GM23338 (cell line): Measurements from ENCODE around the gene ADRA2A. TPM values are rescaled to one million over a fixed set of nuclear protein-coding genes. Genes with fewer than 3 reads are reported as not detected.

Source experiments
- ATAC-seq: fragments of 200-7000 bp; cut with Tn5 transposase; 3 replicates; pipeline ENCODE4 v1.9.1; 2020
- DNase-seq: peaks from one replicate; pipeline ENCODE4 v3.0.0-alpha.2; 2015; ENCODE audit warnings: low spot score
- H2AFZ ChIP-seq: fragments of 200-600 bp; sonication (generic); 2 replicates; pipeline ENCODE4 v1.8.0; 2016; ENCODE audit warnings: antibody characterized with exemption, mild to moderate bottlenecking, moderate library complexity
- H3F3A ChIP-seq: fragments of 200-600 bp; sonication (generic); replicated peaks from 2 replicates; pipeline ENCODE4 v1.8.0; 2017; ENCODE audit warnings: antibody characterized with exemption, mixed run types, low read depth
- H3K27ac ChIP-seq: fragments of 200-600 bp; sonication (generic); 2 replicates; pipeline ENCODE4 v1.6.1; 2016; ENCODE audit warnings: low read depth
- H3K27me3 ChIP-seq: fragments of 200-600 bp; sonication (generic); 2 replicates; pipeline ENCODE4 v1.8.0; 2016; ENCODE audit warnings: mild to moderate bottlenecking, mixed run types, moderate library complexity; ENCODE audit not compliant: insufficient read depth
- H3K36me3 ChIP-seq: fragments of 200-600 bp; sonication (generic); 2 replicates; pipeline ENCODE4 v1.8.0; 2016; ENCODE audit warnings: mild to moderate bottlenecking; ENCODE audit not compliant: insufficient read depth
- H3K4me1 ChIP-seq: fragments of 200-600 bp; sonication (generic); 2 replicates; pipeline ENCODE4 v1.8.0; 2016; ENCODE audit warnings: mild to moderate bottlenecking, moderate library complexity; ENCODE audit not compliant: insufficient read depth
- H3K4me2 ChIP-seq: fragments of 200-600 bp; sonication (generic); 2 replicates; pipeline ENCODE4 v1.7.1; 2017; ENCODE audit warnings: mixed run types
- H3K4me3 ChIP-seq: fragments of 200-600 bp; sonication (generic); 2 replicates; pipeline ENCODE4 v1.6.1; 2016; ENCODE audit warnings: mixed run types
- H3K79me2 ChIP-seq: fragments of 200-600 bp; sonication (generic); replicated peaks from 2 replicates; pipeline ENCODE4 v1.8.0; 2017; ENCODE audit warnings: mild to moderate bottlenecking; ENCODE audit not compliant: insufficient read depth
- H3K9me2 ChIP-seq: fragments of 200-600 bp; sonication (generic); 2 replicates; pipeline ENCODE4 v1.8.0; 2017; ENCODE audit not compliant: insufficient read depth
- H4K20me1 ChIP-seq: fragments of 200-600 bp; sonication (generic); replicated peaks from 2 replicates; pipeline ENCODE4 v1.8.0; 2017; ENCODE audit warnings: mild to moderate bottlenecking; ENCODE audit not compliant: insufficient read depth
- H3K27ac Mint-ChIP-seq: 2 replicates; pipeline ENCODE4 v1.8.0; 2020; ENCODE audit warnings: inconsistent platforms, mild to moderate bottlenecking, moderate library complexity, mixed read lengths
- H3K27me3 Mint-ChIP-seq: 3 replicates; pipeline ENCODE4 v1.8.0; 2022; ENCODE audit warnings: low read depth, mild to moderate bottlenecking, moderate library complexity, mixed read lengths, inconsistent platforms; ENCODE audit not compliant: insufficient read depth, poor library complexity
- H3K36me3 Mint-ChIP-seq: 3 replicates; pipeline ENCODE4 v1.8.0; 2021; ENCODE audit warnings: low read depth, mild to moderate bottlenecking, inconsistent platforms, moderate library complexity, mixed read lengths
- H3K4me1 Mint-ChIP-seq: 3 replicates; pipeline ENCODE4 v1.8.0; 2020; ENCODE audit warnings: mild to moderate bottlenecking, inconsistent platforms, mixed read lengths
- H3K4me3 Mint-ChIP-seq: 3 replicates; pipeline ENCODE4 v1.8.0; 2021; ENCODE audit warnings: moderate library complexity, mild to moderate bottlenecking, inconsistent platforms, mixed read lengths
- H3K9me3 Mint-ChIP-seq: 3 replicates; pipeline ENCODE4 v1.8.0; 2020; ENCODE audit warnings: moderate library complexity, mild to moderate bottlenecking, inconsistent platforms, mixed read lengths
- CREB1 ChIP-seq: fragments of 250-450 bp; sonication (Bioruptor Pico); IDR thresholded peaks from 2 replicates; pipeline ENCODE4 v1.5.0; 2020; ENCODE audit warnings: low read depth, mild to moderate bottlenecking, moderate library complexity
- EZH2 ChIP-seq: fragments of 200-600 bp; sonication (generic); IDR thresholded peaks from one replicate; pipeline ENCODE4 v1.8.0; 2017; ENCODE audit warnings: antibody characterized with exemption, mild to moderate bottlenecking, low read depth; ENCODE audit not compliant: unreplicated experiment
- EZH2phosphoT487 ChIP-seq: fragments of 200-600 bp; sonication (generic); IDR thresholded peaks from one replicate; pipeline ENCODE4 v1.8.1; 2018; ENCODE audit warnings: antibody characterized with exemption; ENCODE audit not compliant: unreplicated experiment
- JUNB ChIP-seq: IDR thresholded peaks from one replicate; pipeline ENCODE4 v1.6.1; 2016; ENCODE audit warnings: antibody characterized with exemption; ENCODE audit not compliant: unreplicated experiment
- NANOG ChIP-seq: IDR thresholded peaks from 2 replicates; pipeline ENCODE4 v1.6.1; 2016; ENCODE audit warnings: antibody characterized with exemption, borderline replicate concordance
- POLR2AphosphoS5 ChIP-seq: IDR thresholded peaks from 2 replicates; pipeline ENCODE4 v1.6.1; 2016; ENCODE audit warnings: antibody characterized with exemption, low read depth
- STAT1 ChIP-seq: IDR thresholded peaks from one replicate; pipeline ENCODE4 v1.6.1; 2016; ENCODE audit warnings: antibody characterized with exemption; ENCODE audit not compliant: unreplicated experiment
- ZNF114 ChIP-seq: fragments of 250-450 bp; sonication (Bioruptor Pico); IDR thresholded peaks from 2 replicates; pipeline ENCODE4 v1.5.0; 2020; ENCODE audit warnings: mild to moderate bottlenecking, moderate library complexity
- ZNF331 ChIP-seq: fragments of 250-450 bp; sonication (Bioruptor Pico); IDR thresholded peaks from 2 replicates; pipeline ENCODE4 v1.5.0; 2020; ENCODE audit warnings: low read depth, mild to moderate bottlenecking, moderate library complexity
- polyA plus RNA-seq: library from polyadenylated mRNA; unstranded; fragments of >200 nt; fragmentation: Nextera tagmentation; extraction: Ambion mirVana; gene quantifications from 2 replicates; pipeline ENCODE4 v1.2.1, GENCODE V29; 2016
- total RNA-seq: library from RNA; depleted of rRNA; stranded (reverse); fragments of >200 nt; shearing (Covaris generic); gene quantifications from 2 replicates; pipeline ENCODE4 v1.2.3, GENCODE V29; 2014
- TF ChIP-seq, protein P1 (sequence below): IDR thresholded peaks from one replicate; pipeline ENCODE4 v1.6.1; 2018; ENCODE audit warnings: antibody characterized with exemption; ENCODE audit not compliant: unreplicated experiment
- TF ChIP-seq, protein P2 (sequence below): fragments of 250-450 bp; sonication (Bioruptor Pico); IDR thresholded peaks from 2 replicates; pipeline ENCODE4 v1.5.0; 2020; ENCODE audit warnings: mild to moderate bottlenecking, moderate library complexity
- TF ChIP-seq, protein P3 (sequence below), 2 experiments: fragments of 200-600 bp in 1 of 2; sonication (generic) in 1 of 2; conservative IDR thresholded peaks; 2 replicates each; pipeline versions ENCODE4 v1.5.1 to v1.6.1; 2016 to 2017; ENCODE audit warnings: antibody characterized with exemption in 2 of 2, low read depth in 2 of 2, mild to moderate bottlenecking in 2 of 2, moderate library complexity in 1 of 2
- TF ChIP-seq, protein P4 (sequence below): IDR thresholded peaks from 2 replicates; pipeline ENCODE4 v1.6.1; 2016; ENCODE audit warnings: antibody characterized with exemption

The ADRA2A gene
- total and polyA plus RNA-seq, 2 experiments from 2014 or later, result 0.60 to 2.5 TPM

DNA sequence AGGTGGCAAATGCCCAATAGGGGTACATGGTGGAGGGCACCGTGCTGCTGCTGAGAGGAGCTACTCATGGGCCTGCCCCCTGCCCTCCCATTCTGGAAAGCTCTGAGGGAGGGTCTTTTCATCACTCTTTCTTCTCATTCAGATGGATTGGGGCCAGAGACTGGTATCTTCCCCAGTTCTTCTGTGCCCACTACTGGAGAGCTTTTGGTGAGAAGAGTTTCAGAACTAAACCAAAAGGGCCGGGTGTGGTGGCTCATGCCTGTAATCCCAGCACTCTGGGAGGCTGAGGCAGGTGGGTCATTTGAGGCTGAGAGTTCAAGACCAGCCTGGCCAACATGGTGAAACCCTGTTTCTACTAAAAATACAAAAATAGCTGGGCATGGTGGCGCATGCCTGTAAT lies 12.5 kb downstream of the ADRA2A start:
- Histone ChIP-seq H3K9me2 (no peaks in the 10 kb centered on the region), H3F3A (no peaks in the 10 kb centered on the region), H3K4me2 (no peak overlapping the region), H3K4me1 (no peaks in the 10 kb centered on the region), H4K20me1 (no peaks in the 10 kb centered on the region), H3K27me3 (no peaks in the 10 kb centered on the region), H3K27ac (no peak overlapping the region), H2AFZ (no peak overlapping the region), H3K36me3 (no peaks in the 10 kb centered on the region), H3K79me2 (no peaks in the 10 kb centered on the region), H3K4me3 (no peak overlapping the region)
- H3K27me3 Mint-ChIP-seq, result peaks cover 11% of the 10 kb centered on the region
- H3K27ac Mint-ChIP-seq, result no peak overlapping the region
- H3K9me3 Mint-ChIP-seq, result peaks cover 4% of the 10 kb centered on the region; the same call in 2 of the 3 replicates
- no peak overlapping the region for H3K4me3 Mint-ChIP-seq
- ATAC-seq (no peak), DNase-seq (no peak)
- no peaks in the 10 kb centered on the region for H3K36me3 Mint-ChIP-seq
- H3K4me1 Mint-ChIP-seq, result no peaks in the 10 kb centered on the region
- TF ChIP-seq, protein P1, sequence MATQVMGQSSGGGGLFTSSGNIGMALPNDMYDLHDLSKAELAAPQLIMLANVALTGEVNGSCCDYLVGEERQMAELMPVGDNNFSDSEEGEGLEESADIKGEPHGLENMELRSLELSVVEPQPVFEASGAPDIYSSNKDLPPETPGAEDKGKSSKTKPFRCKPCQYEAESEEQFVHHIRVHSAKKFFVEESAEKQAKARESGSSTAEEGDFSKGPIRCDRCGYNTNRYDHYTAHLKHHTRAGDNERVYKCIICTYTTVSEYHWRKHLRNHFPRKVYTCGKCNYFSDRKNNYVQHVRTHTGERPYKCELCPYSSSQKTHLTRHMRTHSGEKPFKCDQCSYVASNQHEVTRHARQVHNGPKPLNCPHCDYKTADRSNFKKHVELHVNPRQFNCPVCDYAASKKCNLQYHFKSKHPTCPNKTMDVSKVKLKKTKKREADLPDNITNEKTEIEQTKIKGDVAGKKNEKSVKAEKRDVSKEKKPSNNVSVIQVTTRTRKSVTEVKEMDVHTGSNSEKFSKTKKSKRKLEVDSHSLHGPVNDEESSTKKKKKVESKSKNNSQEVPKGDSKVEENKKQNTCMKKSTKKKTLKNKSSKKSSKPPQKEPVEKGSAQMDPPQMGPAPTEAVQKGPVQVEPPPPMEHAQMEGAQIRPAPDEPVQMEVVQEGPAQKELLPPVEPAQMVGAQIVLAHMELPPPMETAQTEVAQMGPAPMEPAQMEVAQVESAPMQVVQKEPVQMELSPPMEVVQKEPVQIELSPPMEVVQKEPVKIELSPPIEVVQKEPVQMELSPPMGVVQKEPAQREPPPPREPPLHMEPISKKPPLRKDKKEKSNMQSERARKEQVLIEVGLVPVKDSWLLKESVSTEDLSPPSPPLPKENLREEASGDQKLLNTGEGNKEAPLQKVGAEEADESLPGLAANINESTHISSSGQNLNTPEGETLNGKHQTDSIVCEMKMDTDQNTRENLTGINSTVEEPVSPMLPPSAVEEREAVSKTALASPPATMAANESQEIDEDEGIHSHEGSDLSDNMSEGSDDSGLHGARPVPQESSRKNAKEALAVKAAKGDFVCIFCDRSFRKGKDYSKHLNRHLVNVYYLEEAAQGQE, result no peak
- TF ChIP-seq, protein P2, sequence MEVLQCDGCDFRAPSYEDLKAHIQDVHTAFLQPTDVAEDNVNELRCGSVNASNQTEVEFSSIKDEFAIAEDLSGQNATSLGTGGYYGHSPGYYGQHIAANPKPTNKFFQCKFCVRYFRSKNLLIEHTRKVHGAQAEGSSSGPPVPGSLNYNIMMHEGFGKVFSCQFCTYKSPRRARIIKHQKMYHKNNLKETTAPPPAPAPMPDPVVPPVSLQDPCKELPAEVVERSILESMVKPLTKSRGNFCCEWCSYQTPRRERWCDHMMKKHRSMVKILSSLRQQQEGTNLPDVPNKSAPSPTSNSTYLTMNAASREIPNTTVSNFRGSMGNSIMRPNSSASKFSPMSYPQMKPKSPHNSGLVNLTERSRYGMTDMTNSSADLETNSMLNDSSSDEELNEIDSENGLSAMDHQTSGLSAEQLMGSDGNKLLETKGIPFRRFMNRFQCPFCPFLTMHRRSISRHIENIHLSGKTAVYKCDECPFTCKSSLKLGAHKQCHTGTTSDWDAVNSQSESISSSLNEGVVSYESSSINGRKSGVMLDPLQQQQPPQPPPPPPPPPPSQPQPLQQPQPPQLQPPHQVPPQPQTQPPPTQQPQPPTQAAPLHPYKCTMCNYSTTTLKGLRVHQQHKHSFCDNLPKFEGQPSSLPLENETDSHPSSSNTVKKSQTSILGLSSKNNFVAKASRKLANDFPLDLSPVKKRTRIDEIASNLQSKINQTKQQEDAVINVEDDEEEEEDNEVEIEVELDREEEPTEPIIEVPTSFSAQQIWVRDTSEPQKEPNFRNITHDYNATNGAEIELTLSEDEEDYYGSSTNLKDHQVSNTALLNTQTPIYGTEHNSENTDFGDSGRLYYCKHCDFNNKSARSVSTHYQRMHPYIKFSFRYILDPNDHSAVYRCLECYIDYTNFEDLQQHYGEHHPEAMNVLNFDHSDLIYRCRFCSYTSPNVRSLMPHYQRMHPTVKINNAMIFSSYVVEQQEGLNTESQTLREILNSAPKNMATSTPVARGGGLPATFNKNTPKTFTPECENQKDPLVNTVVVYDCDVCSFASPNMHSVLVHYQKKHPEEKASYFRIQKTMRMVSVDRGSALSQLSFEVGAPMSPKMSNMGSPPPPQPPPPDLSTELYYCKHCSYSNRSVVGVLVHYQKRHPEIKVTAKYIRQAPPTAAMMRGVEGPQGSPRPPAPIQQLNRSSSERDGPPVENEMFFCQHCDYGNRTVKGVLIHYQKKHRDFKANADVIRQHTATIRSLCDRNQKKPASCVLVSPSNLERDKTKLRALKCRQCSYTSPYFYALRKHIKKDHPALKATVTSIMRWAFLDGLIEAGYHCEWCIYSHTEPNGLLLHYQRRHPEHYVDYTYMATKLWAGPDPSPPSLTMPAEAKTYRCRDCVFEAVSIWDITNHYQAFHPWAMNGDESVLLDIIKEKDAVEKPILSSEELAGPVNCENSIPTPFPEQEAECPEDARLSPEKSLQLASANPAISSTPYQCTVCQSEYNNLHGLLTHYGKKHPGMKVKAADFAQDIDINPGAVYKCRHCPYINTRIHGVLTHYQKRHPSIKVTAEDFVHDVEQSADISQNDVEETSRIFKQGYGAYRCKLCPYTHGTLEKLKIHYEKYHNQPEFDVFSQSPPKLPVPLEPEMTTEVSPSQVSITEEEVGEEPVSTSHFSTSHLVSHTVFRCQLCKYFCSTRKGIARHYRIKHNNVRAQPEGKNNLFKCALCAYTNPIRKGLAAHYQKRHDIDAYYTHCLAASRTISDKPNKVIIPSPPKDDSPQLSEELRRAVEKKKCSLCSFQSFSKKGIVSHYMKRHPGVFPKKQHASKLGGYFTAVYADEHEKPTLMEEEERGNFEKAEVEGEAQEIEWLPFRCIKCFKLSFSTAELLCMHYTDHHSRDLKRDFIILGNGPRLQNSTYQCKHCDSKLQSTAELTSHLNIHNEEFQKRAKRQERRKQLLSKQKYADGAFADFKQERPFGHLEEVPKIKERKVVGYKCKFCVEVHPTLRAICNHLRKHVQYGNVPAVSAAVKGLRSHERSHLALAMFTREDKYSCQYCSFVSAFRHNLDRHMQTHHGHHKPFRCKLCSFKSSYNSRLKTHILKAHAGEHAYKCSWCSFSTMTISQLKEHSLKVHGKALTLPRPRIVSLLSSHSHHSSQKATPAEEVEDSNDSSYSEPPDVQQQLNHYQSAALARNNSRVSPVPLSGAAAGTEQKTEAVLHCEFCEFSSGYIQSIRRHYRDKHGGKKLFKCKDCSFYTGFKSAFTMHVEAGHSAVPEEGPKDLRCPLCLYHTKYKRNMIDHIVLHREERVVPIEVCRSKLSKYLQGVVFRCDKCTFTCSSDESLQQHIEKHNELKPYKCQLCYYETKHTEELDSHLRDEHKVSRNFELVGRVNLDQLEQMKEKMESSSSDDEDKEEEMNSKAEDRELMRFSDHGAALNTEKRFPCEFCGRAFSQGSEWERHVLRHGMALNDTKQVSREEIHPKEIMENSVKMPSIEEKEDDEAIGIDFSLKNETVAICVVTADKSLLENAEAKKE, result no peak
- TF ChIP-seq EZH2phosphoT487 (no peak), EZH2 (no peak), CREB1 (CRISPR knock-in tag) (no peak), POLR2AphosphoS5 (no peak), ZNF114 (CRISPR knock-in tag) (no peak), NANOG (no peak), STAT1 (no peak), ZNF331 (CRISPR knock-in tag) (no peak), JUNB (no peak)
- TF ChIP-seq, protein P3, sequence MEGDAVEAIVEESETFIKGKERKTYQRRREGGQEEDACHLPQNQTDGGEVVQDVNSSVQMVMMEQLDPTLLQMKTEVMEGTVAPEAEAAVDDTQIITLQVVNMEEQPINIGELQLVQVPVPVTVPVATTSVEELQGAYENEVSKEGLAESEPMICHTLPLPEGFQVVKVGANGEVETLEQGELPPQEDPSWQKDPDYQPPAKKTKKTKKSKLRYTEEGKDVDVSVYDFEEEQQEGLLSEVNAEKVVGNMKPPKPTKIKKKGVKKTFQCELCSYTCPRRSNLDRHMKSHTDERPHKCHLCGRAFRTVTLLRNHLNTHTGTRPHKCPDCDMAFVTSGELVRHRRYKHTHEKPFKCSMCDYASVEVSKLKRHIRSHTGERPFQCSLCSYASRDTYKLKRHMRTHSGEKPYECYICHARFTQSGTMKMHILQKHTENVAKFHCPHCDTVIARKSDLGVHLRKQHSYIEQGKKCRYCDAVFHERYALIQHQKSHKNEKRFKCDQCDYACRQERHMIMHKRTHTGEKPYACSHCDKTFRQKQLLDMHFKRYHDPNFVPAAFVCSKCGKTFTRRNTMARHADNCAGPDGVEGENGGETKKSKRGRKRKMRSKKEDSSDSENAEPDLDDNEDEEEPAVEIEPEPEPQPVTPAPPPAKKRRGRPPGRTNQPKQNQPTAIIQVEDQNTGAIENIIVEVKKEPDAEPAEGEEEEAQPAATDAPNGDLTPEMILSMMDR (conservative IDR thresholded peaks at IDR 0.05; ENCODE audit: low read depth in 2 of 2), result no peak
- TF ChIP-seq, protein P4, sequence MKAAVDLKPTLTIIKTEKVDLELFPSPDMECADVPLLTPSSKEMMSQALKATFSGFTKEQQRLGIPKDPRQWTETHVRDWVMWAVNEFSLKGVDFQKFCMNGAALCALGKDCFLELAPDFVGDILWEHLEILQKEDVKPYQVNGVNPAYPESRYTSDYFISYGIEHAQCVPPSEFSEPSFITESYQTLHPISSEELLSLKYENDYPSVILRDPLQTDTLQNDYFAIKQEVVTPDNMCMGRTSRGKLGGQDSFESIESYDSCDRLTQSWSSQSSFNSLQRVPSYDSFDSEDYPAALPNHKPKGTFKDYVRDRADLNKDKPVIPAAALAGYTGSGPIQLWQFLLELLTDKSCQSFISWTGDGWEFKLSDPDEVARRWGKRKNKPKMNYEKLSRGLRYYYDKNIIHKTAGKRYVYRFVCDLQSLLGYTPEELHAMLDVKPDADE, result no peak
